WI38 (cell line): Measurements from ENCODE around the gene HSPG2.

Experiments used
- H3K4me3 ChIP-seq: 2 replicates; pipeline ENCODE4 v1.5.1; 2011; ENCODE audit warnings: low read depth, mild to moderate bottlenecking, control low read depth, low read length
- TF ChIP-seq, protein P1 (sequence below): IDR thresholded peaks from 2 replicates; pipeline ENCODE4 v1.5.1; 2012; ENCODE audit warnings: low read depth, mild to moderate bottlenecking, control low read depth, low read length

The HSPG2 gene

DNA sequence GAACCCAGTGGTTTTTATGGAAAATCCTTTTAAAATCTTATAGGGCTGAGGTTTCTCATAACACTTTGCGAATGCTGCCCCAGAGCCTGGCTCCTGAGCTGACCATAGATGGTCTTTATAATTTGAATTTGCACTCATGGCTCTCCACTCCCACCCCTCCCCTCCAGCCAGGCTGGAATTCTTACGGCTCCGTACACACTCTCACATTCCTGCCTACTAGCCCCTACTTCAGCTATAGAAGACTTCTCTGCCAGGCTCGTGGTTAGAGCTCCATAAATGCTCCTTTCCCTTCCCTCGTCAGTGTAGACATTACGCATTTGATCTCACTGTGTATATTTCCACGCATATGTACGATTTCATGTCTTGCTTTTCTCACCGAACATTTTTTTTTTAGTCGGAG is 5.4 kb upstream of the HSPG2 start:
- H3K4me3 ChIP-seq, result no peak overlapping the region
- TF ChIP-seq, protein P1, sequence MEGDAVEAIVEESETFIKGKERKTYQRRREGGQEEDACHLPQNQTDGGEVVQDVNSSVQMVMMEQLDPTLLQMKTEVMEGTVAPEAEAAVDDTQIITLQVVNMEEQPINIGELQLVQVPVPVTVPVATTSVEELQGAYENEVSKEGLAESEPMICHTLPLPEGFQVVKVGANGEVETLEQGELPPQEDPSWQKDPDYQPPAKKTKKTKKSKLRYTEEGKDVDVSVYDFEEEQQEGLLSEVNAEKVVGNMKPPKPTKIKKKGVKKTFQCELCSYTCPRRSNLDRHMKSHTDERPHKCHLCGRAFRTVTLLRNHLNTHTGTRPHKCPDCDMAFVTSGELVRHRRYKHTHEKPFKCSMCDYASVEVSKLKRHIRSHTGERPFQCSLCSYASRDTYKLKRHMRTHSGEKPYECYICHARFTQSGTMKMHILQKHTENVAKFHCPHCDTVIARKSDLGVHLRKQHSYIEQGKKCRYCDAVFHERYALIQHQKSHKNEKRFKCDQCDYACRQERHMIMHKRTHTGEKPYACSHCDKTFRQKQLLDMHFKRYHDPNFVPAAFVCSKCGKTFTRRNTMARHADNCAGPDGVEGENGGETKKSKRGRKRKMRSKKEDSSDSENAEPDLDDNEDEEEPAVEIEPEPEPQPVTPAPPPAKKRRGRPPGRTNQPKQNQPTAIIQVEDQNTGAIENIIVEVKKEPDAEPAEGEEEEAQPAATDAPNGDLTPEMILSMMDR, result no peak

DNA sequence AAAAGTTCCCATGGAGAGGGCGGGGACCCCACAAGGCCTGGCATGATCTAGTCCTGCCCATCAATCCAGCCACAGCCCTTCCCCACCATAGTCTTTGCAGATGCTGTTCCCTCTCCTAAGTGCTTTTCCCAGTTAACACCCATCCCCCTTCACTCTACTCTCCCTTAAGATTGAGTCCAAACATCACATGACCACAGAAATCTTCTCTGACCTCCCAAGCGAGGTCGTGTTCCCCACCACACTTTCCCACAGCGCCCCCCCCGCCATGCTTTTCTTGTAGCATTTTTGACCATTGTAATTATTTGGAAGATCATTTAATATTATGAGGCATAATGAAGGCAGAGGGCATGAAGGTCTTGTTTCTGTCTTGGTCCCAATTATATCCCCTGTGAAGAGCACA is 4.3 kb upstream of the HSPG2 start:
- no peak overlapping the region for H3K4me3 ChIP-seq
- TF ChIP-seq, protein P1, result no peak

DNA sequence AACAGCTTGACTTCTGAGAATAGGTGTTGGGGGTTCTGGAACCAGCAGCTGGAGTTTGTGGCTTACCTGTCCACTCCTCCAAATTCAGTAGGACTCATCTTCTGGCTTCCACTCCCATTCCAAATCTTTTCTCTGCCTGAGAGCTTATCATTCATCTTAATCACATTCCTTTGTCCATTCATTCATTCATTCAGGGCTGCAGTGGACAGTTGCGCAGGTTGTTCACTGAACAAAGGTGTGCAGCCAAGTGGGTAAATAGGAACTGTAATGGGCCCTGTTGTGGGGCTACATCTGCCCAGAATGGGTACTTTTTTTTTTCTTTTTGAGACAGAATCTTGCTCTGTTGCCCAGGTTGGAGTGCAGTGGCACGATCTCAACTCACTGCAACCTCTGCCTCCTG is 3.4 kb upstream of the HSPG2 start:
- TF ChIP-seq, protein P1, result no peak
- H3K4me3 ChIP-seq, result no peak overlapping the region

DNA sequence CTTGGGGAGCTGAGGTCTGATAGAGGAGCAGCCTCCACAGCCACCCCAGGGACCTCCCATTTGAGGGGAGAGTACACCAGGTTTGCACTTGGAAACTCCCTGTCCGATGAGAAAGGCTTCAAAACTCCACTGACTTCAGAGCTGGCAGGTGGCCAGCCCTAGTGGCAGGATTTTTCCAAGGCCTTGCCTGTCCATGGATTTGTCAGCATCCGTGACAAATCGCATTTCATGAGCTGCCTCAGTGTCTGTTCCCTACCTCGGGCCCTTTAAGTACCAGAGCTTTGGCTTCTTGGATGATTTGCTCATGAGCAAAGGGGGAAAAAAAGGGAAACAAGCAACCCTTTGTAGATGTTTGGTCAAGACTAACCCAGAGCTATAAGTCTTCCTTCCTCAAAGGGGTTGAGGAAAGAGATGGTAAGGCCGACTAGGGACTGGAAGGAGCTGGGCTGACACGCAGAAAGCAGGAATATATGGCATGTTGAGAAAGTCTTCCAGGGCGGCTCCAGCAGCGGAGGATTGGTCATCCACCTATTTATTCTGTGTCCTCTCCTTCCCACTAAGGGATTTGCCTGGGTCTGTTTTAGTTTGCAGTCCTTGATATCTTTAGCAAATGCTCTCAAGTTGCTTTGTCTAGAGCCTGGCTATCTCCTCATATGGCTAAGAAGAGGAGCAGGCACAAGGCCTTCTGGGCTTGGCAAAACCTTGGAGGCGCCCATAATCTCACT is 2.7 kb upstream of the HSPG2 start:
- H3K4me3 ChIP-seq, result no peak overlapping the region
- TF ChIP-seq, protein P1, result no peak; the same call in 1 of the 2 replicates

DNA sequence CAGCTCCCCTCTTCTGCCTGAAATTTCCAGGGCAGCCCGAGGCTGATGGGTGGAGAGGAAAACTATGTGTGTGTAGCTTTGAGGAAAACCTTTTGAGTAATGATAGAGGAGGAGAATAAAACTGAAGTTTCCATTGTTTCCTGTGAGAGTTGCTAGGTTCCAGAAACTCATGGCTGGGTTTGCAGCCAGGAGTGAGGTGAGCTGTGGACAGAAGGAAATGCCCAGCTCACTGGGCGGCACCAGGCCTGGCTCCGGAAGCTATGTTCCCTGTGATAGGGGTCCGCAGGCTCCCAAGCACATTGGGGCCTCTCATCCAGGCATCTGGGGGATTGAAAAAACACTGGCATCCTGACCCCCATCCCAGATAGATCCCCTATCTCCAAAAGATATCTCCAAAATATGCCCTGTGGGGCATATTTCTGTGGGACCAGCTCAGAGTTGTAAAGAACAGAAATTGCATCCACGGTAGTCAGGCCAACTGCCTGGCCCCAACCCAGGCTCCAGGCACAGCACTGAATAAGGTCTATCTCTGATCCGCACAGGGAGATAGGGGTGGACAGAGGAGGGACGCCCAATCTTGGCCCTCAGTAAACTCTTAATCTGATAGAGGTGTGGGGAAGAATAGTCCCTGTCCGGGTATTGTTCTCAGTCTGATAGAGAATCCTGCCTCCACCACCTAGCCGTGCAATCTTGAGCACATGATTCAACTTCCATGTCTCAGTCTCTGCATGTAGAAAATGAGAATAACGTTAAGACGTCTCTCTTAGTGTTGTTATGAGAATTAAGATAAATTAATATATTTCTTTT is 1.8 kb upstream of the HSPG2 start:
- TF ChIP-seq, protein P1, result no peak
- H3K4me3 ChIP-seq, result no peak overlapping the region

DNA sequence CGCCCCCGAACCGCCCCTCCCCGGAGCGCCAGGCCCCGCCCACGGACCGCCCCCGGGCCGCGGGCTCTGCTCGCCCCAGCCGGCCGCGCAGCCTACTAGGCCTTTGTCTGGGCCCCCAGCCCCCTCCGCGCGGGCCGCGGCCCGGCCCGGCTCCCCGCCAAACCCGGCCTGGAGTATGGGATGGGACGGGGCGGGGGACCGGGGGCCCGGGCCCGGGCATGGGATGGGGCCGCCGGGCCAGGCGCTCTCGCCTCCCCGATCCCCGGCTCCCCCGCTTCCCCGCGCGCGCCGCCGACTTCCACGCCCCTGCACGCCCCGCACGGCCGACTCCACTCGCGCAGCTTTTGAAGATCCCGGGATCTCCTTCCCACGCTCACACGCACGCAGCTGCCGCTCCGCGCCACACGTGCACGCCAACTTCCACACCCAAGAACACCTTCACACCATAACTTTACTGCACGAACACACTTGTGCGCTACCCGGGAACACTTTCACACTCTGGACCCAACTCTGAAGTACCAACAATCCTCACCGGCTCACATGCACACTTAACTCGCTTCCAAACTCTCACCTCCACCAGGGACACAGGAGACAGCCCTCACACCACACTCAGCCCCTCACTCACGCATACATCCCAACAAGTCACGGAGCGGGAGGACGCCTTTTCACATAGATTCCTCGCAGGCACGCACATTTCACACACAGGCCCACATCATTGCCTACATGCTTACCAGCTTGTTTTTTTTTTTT is 437 bp upstream of the HSPG2 start:
- TF ChIP-seq, protein P1, result no peak
- H3K4me3 ChIP-seq, result no peak overlapping the region
